ENCODE measurements around the gene CATSPERZ. TPM values are rescaled to one million over a fixed set of nuclear protein-coding genes. Genes with fewer than 3 reads are reported as not detected.

The CATSPERZ gene
- total RNA-seq, 4 donors from 2014 or later, result not detected

DNA sequence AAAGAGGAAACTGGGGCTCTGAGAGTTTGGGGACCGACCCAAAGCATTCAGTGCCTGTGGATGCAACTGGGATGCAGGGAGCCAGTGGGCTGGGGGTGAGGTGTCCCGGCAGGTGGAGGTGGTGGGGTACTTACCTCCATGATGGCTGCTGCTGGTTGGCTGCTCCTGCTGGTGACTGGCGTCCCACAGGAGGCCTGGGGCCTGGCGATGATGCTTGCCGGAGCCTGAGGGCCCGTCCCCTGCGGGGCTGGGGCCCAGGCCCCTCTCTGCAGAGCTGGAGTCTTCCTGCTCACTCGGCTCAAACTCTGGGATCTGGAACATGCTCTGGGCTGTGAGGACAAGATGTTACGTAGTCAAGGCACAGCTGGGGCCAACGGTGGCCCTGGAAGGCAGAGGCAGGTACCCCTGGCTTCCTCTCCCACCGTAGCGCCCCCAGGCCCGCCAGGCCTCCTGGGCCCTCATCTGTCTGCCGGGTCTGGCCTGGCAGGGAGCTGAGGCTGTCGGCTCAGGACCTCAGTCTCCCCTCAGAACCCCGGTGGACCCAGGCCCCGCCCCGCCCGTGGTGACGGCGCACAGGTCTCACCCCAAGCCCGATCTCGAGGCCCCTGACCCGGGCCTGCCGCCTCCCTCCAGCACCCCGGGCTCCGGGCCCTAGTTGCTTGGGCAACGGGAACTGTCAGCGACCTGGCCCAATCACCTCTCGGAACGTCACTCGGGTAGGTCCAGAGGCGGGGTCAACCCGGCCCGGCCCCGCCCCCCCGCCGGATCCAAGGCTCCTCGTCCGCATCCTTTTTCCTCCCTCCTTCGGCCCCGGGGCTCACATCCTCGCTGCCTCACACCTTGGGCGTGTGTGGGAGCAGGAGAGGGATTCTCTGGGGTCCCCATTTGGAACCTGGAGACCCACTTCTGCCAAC is 15.9 kb upstream of the CATSPERZ start, which contains the start of gene BAD:
Gene BAD, minus strand, starts transcription at position 618 of the 914 bp plus-strand sequence. Its CDS starts 297 bp downstream, at position 321.
- H3K9me3 ChIP-seq, result no peaks in the 10 kb centered on the region
- no peaks in the 10 kb centered on the region for H3K27me3 ChIP-seq
- WGBS, result 4% methylated on average over 9 of the region's 44 CpGs
- peaks cover 6% of the 10 kb centered on the region for H3K36me3 ChIP-seq
- H3K4me1 ChIP-seq, result peaks cover 29% of the 10 kb centered on the region
- peak within 1 kb of the TSS; percentile 92 for H3K27ac ChIP-seq
- DNase-seq (ENCODE audit: low spot score in 2 of 2), result peak; percentile 97 to 98
- TF ChIP-seq, protein P1, sequence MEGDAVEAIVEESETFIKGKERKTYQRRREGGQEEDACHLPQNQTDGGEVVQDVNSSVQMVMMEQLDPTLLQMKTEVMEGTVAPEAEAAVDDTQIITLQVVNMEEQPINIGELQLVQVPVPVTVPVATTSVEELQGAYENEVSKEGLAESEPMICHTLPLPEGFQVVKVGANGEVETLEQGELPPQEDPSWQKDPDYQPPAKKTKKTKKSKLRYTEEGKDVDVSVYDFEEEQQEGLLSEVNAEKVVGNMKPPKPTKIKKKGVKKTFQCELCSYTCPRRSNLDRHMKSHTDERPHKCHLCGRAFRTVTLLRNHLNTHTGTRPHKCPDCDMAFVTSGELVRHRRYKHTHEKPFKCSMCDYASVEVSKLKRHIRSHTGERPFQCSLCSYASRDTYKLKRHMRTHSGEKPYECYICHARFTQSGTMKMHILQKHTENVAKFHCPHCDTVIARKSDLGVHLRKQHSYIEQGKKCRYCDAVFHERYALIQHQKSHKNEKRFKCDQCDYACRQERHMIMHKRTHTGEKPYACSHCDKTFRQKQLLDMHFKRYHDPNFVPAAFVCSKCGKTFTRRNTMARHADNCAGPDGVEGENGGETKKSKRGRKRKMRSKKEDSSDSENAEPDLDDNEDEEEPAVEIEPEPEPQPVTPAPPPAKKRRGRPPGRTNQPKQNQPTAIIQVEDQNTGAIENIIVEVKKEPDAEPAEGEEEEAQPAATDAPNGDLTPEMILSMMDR (IDR thresholded peaks at IDR 0.05), result no peak
- no peak for TF ChIP-seq EP300 (IDR thresholded peaks at IDR 0.05)
- TF ChIP-seq POLR2A (IDR thresholded peaks at IDR 0.05), result peak in 1 of 2 donors; percentile 5
- TF ChIP-seq POLR2AphosphoS5 (IDR thresholded peaks at IDR 0.05), result no peak
- H3K4me3 ChIP-seq, result peak within 1 kb of the TSS; percentile 81

DNA sequence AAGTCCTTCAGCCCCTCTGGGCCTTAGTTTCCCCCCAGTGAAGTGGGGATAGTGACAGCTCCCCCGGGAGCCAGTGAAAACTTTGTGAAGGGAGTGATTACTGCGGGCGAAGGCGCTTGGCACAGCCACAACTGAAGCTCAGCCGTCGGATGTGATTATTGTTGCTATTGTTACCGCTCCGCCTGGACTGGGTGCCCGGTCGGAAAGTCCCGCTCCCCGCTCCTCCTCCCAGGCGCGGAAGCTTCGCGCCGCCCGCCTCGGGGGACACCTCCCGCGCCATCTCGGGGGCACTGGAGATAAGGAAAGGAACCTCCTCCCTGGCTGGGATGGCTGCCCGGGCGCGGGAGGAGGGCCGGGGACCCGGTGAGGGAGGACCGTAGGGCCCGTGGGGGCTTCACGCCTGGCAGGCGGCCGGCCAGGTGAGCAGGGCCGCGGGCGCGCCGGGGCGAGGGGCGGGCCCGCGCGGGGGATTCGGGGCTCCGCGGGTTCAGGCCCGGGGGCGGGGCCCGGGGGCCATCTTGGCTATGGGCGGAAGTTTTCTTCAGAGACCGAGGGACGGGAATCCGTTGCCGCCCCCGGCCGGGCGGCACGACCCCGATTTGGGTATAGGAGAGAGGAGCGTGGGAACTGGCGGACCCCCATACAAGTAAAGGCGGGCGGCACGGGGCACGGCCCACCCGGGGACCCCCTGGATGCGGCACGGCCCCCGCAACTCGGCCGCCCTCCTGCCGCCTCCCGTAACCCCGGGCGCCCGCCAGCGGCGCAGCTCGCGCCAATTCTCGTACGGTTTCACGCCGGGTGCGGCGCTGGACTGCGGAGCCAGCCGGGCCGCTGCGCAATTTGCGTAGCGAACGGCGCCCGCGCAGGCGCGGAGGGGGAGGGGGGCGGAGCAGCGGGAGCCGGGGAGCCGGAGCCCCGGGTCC is 14.9 kb upstream of the CATSPERZ start, which contains the start of gene GPR137:
Gene GPR137, plus strand, starts transcription at position 887 of the 923 bp plus-strand sequence. CDS start 677 bp downstream, outside the sequence.
- Histone ChIP-seq H3K27ac (peak within 1 kb of the TSS; percentile 92), H3K36me3 (peaks cover 6% of the 10 kb centered on the region), H3K27me3 (no peaks in the 10 kb centered on the region), H3K4me1 (peaks cover 29% of the 10 kb centered on the region), H3K9me3 (no peaks in the 10 kb centered on the region), H3K4me3 (peak within 1 kb of the TSS; percentile 81)
- 0% methylated on average over 7 of the region's 102 CpGs for WGBS
- TF ChIP-seq, protein P1 (IDR thresholded peaks at IDR 0.05), result no peak
- TF ChIP-seq POLR2A (IDR thresholded peaks at IDR 0.05) (peak in 1 of 2 donors; percentile 11), POLR2AphosphoS5 (IDR thresholded peaks at IDR 0.05) (peak in 1 of 3 donors; percentile 77)
- peak; percentile 92 to 95 for DNase-seq (ENCODE audit: low spot score in 2 of 2)

DNA sequence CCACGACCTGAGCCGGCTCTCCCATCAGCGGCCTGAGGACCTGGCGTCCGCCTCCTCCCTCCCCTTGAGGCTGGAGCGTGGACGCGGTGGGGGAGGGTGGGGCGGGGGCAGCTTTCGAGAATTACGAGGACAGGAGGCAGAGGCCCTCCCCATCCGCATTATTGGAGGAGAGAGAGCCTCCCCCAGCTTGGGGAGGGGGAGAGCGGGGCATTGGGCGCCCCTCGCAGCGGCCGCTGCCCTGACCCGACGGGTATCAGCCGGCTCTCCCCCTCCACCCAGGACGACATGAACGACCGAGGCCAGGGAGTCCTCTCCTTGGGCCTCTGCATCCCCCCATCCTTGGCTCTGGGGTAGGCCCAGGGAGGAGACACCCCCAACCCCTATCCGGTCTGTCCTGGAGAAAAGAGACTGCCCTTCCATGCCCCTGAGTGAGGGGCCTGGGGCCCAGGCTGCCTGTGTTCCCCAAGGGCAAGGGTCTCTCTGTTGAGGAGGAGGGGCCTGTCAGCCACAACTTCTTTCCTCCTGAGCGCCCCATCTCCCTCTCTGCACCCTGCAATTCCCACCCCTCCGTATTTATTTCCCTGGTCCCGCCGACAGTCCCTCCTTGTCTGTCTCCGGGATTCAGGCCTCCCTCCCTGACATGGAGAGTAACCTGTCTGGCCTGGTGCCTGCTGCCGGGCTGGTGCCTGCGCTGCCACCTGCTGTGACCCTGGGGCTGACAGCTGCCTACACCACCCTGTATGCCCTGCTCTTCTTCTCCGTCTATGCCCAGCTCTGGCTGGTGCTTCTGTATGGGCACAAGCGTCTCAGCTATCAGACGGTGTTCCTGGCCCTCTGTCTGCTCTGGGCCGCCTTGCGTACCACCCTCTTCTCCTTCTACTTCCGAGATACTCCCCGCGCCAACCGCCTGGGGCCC is 14.0 kb upstream of the CATSPERZ start:
- TF ChIP-seq POLR2AphosphoS5 (IDR thresholded peaks at IDR 0.05), result no peak
- TF ChIP-seq, protein P1 (IDR thresholded peaks at IDR 0.05), result no peak
- no peak for DNase-seq (ENCODE audit: low spot score in 2 of 2)
- H3K4me1 ChIP-seq, result peaks cover 34% of the 10 kb centered on the region

DNA sequence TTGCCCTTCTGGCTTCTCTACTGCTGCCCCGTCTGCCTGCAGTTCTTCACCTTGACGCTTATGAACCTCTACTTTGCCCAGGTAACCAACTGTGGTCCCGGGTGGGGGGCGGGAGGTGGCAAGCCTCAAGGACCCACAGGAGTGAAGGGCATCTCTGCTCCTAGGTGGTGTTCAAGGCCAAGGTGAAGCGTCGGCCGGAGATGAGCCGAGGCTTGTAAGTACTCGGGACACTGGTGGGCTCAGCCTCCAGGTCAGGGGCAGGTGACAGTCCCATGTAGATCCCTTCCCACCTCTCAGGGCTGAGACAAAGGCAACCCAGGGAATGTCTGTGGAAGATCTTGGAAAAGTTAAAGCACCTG is 13.4 kb upstream of the CATSPERZ start:
- WGBS, result 90% methylated on average over 9 of the region's 9 CpGs

More for the DNA sequence above, 14.0 kb upstream of the CATSPERZ start:
- Histone ChIP-seq H3K4me3 (peak overlapping the region; percentile 81), H3K36me3 (peaks cover 6% of the 10 kb centered on the region), H3K9me3 (no peaks in the 10 kb centered on the region), H3K27me3 (peaks cover 2% of the 10 kb centered on the region), H3K27ac (peak overlapping the region; percentile 92)
- 32% methylated on average over 23 of the region's 40 CpGs for WGBS

More for the DNA sequence above, 13.4 kb upstream of the CATSPERZ start:
- peaks cover 40% of the 10 kb centered on the region for H3K4me1 ChIP-seq
- DNase-seq (ENCODE audit: low spot score in 2 of 2), result no peak
- H3K27ac ChIP-seq, result no peak overlapping the region
- H3K36me3 ChIP-seq, result peaks cover 6% of the 10 kb centered on the region
- H3K4me3 ChIP-seq, result no peak overlapping the region
- TF ChIP-seq, protein P1 (IDR thresholded peaks at IDR 0.05), result no peak
- TF ChIP-seq EP300 (IDR thresholded peaks at IDR 0.05) (no peak), POLR2AphosphoS5 (IDR thresholded peaks at IDR 0.05) (no peak), POLR2A (IDR thresholded peaks at IDR 0.05) (no peak)
- no peaks in the 10 kb centered on the region for H3K9me3 ChIP-seq
- H3K27me3 ChIP-seq, result peaks cover 9% of the 10 kb centered on the region
